ENCODE results near the gene VPS9D1.

Gene VPS9D1, protein sequence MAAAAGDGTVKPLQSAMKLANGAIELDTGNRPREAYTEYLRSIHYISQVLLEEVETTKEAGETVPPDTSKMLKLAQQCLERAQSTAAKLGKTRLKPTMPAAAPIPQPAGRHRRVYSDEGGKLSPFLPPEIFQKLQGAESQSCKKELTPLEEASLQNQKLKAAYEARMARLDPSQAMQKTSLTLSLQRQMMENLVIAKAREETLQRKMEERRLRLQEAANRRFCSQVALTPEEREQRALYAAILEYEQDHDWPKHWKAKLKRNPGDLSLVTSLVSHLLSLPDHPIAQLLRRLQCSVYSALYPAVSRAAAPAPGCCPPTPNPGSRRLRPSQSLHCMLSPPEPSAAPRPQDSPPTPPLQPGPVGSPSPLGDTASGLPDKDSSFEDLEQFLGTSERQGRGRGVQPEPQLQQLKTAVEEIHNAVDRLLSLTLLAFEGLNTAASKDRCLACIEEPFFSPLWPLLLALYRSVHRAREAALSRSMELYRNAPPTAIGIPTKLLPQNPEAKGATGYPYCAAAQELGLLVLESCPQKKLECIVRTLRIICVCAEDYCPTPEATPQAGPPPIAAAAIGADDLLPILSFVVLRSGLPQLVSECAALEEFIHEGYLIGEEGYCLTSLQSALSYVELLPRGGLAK

GRCh38 chr16:89720813-89721545, at the start of gene VPS9D1, which contains the start of gene ZNF276:
Gene VPS9D1 (minus strand): TSS chr16:89720898. CDS start chr16:89720861, 37 bp downstream.
Gene ZNF276 (plus strand): TSS chr16:89721537. CDS start chr16:89721641, 104 bp downstream.
- peak; percentile 72 for DNase-seq (ENCODE audit: low read depth)

DNA sequence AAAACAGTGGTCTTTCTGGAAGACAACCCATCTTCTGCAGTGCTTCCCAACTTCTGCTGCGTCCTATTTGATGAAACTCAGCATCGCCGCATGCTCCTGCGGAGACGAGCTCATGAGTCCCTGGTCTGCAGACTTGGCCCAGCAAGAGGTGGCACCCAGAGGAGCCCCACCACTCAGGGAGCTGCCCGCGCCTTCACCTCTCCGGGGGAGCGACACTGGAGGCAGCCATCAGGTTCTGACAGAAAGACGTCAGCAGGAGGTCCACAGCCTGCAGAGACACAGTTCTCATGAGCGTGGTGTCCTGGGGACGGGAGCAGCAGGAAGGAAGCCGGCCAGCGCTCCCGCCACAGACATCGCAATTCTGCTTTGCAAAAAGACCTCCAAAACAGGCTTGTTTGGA, 49.7 kb upstream of the VPS9D1 start:
- DNase-seq (ENCODE audit: low read depth), result no peak

GRCh38 chr16:89765292-89765830, 44.7 kb upstream of the VPS9D1 start:
- no peak for DNase-seq (ENCODE audit: low read depth)

- DNase-seq (ENCODE audit: low read depth), result no peak
These were observed 44.1 kb upstream of the VPS9D1 start for GRCh38 chr16:89764711-89765201.

DNA sequence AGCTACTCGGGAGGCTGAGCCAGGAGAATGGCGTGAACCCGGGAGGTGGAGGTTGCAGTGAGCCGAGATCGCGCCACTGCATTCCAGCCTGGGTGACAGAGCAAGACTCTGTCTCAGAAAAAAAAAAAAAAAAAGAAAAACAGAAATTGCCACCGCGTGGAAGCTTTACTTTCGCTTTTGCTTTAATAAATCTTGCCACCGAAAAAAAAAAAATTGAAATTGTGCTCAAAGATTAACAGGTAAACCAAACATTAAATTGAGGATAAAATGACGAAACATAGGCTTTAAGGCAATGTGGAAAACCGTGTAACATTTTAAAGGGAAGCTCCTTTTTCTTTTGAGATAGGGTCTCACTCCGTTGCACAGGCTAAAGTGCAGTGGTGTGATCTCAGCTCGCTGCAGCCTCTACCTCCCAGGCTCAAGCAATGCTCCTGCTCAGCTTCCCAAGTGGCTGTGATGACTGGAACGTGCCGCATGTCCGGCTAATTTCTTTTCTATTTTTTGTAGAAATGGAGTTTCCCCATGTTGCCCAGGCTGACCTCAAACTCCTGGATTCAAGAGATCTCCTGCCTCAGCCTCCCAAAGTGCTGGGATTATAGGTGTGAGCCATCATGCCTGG, 40.7 kb upstream of the VPS9D1 start:
- DNase-seq (ENCODE audit: low read depth), result no peak

- DNase-seq (ENCODE audit: low read depth), result peak; percentile 16
These were observed 39.1 kb upstream of the VPS9D1 start for GRCh38 chr16:89759746-89760340.

- DNase-seq (ENCODE audit: low read depth), result no peak
These were observed 28.9 kb upstream of the VPS9D1 start for GRCh38 chr16:89749637-89750036.

GRCh38 chr16:89748921-89749320, 28.2 kb upstream of the VPS9D1 start:
- DNase-seq (ENCODE audit: low read depth), result no peak

DNA sequence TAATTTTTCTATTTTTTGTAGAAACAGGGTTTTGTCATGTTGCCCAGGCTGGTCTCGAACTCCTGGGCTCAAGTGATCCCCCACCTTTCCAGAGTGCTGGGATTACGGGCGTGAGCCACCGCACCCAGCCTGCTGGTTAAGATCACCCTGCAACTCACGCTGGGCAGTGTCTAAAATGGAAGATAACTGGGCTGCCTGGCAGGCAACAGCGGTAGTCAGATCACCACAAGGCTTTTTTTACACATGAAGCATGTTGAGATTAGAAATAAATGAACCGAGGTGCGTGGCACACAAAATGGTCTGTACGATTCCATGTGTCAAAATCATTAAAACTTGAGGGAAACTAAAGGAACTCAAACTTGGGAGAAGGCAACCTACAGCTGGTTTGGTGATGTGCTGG, 27.4 kb upstream of the VPS9D1 start:
- DNase-seq (ENCODE audit: low read depth), result no peak

GRCh38 chr16:89746043-89746442, 25.3 kb upstream of the VPS9D1 start:
- no peak for DNase-seq (ENCODE audit: low read depth)

DNA sequence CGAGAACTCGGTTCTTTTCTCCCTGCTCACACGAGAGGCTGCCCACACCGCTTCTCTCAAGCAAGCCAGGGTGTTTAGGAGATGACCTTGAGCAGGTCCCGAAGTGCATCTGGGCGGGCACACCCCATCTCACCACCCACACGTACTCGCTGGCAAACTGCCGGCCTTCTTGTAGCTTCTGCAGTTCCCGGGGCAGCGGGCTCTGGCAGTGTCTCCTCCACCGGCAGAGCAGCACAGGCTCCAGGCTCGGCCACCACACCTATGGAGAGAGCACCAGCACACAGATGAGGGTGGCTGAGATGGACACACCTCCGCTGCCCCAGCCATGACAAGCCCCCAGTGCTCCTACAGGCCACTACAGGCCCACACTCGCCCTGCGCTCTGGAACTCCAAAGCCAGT, 24.1 kb upstream of the VPS9D1 start:
- no peak for DNase-seq (ENCODE audit: low read depth)

DNA sequence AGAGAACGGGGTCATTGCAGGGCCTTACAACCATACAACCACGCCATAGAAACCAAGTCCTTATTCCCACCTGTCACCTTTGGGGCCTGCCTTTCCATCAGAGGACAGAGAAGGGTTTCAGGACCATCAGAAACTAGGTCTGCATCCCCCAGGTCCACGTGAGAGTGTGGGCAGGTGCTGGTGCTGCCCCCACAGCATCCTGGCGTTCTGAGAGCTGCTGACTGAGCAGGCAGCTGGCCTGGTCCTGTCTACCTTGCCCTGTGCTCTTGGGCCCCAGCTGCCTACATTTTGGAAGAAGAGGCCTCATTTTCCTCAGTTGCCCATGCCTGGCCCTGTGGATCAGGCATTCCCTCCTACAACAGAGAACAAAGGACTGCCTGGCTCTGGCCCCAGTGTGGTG, 22.2 kb upstream of the VPS9D1 start:
- no peak for DNase-seq (ENCODE audit: low read depth)

DNA sequence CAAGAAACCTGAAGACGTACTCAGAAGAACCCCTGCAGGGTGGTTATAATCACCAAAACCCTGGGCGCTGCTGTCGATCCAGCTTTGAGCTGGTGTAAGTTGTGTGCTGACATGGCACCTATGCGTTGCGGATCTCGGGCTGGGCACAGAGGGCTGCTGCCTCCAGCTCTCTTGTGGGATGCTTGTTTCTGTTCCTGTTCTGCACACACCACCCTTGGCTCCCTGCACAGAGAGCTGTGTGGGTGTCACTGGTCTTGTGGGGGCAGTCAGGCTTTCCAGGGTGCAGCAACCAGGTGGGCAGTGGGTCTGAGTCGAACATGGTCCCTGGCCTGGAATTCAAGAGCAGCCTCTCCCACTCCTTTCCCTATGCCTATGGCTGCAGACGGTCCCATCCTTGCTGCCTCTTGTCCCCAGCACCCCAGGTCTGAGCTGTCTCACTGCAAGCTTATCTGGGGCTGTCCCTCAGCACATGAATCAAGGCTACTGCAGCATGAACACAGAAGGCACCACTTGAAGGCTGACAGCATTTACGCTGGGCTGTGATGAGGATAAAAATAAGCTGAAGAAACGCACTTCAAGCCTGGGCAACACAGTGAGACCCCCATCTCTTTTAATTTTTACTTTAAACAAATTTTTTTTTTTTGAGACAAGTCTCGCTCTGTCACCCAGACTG, 20.8 kb upstream of the VPS9D1 start:
- no peak for DNase-seq (ENCODE audit: low read depth)

DNA sequence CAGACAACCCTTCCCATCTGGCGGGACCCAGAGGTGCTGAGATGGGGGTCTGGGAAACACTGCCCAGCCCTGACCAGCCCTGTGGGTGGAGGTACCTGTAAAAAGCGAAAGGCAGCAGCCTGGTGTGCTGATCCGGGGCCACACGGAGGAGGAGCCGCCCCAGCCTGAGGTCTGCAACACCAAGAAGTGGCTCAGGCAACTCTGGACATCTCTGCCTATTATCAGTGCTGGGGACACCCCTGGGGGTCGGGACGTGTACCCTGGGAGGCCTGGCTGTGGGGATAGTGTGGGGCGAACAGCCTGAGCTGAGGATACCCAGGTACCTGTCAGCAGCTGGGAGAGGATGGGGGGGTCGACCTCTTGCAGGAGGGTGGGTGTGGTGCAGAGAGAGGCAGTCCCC, 18.7 kb upstream of the VPS9D1 start:
- no peak for DNase-seq (ENCODE audit: low read depth)

- no peak for DNase-seq (ENCODE audit: low read depth)
These were observed 18.0 kb upstream of the VPS9D1 start for GRCh38 chr16:89738538-89739317.

DNA sequence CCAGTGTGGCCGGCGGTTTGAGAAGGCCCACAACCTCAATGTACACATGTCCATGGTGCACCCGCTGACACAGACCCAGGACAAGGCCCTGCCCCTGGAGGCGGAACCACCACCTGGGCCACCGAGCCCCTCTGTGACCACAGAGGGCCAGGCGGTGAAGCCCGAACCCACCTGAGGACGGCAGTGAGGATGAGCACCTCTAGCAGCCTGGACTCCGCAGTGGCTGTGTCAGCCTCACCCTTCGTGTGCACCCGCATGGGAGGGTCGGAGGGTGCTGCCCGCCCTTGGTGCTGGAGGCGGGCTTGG, 17.3 kb upstream of the VPS9D1 start:
- DNase-seq (ENCODE audit: low read depth), result no peak

DNA sequence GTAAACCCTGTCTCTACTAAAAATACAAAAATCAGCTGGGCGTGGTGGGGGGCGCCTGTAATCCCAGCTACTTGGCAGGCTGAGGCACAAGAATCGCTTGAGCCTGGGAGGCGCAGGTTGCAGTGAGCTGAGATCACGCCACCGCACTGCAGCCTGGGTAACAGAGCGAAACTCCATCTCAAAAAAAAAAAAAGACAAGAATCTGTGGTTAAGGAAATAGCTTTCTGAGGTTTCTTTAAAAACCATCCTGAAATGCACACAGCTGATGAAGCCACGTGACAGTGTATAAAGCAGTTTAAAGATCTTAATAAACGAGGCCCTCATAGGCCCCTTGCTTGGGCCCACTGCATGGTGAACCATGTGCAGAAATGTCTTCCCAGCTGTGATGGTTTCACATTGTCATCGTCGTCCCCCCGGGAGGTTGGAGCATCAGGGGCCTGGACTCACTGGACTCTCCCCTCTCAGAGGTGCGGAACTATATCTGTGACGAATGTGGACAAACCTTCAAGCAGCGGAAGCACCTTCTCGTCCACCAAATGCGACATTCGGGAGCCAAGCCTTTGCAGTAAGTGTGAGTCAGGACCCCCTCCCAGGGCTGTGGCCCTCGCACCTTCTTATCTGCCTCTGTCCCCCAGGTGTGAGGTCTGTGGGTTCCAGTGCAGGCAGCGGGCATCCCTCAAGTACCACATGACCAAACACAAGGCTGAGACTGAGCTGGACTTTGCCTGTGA, 16.8 kb upstream of the VPS9D1 start:
- DNase-seq (ENCODE audit: low read depth), result peak; percentile 48

GRCh38 chr16:89736554-89736953, 15.9 kb upstream of the VPS9D1 start:
- no peak for DNase-seq (ENCODE audit: low read depth)

DNA sequence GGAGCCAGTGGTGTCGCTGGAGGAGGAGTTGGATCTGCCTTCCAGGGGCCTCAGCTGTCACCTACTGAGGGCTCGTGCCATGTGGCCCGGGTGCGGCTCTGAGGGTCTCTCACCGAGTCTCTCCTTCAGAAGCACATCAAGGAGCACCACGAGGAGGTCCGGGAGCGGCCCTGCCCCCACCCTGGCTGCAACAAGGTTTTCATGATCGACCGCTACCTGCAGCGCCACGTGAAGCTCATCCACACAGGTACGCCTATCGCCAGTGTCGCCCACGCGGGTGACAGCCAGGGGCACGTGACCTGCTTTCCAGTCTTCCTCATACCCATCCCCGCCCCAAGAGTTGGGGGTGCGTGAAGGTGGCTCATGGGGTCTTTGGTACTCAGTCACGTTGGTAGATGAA, 13.1 kb upstream of the VPS9D1 start:
- no peak for DNase-seq (ENCODE audit: low read depth)

DNA sequence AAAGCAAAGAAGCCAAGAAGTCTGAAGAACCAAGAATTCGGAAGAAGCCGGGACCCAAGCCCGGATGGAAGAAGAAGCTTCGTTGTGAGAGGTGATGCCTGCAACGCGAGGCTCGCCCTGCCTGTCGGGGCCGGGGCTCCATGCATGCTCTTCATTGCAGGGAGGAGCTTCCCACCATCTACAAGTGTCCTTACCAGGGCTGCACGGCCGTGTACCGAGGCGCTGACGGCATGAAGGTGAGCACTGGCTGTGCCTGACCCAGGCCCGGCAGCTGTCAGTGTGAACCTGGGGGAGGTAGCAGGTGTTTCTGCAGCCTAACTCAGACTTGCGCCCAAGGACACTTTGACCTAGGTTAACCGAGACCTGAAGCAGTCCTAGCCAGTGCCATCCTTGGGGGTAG, 12.6 kb upstream of the VPS9D1 start:
- no peak for DNase-seq (ENCODE audit: low read depth)
